H1 (cell line): ENCODE results near the gene WNK2. TPM values are rescaled to one million over a fixed set of nuclear protein-coding genes. Genes with fewer than 3 reads are reported as not detected.

Experiments used
- CTCF ChIA-PET: fragments of 300-600 bp; sonication (Branson Sonifier 250); formaldehyde crosslinking; loops from one replicate; lab custom pipeline; 2021; ENCODE audit not compliant: partially characterized antibody; lab: Charles Lee
- POLR2A ChIA-PET: fragments of 300-600 bp; sonication (Branson Sonifier 250); formaldehyde crosslinking; loops from one replicate; lab custom pipeline; 2021; ENCODE audit warnings: inconsistent platforms; ENCODE audit not compliant: partially characterized antibody; lab: Charles Lee
- DNase-seq, 2 experiments: peaks; one replicate each; pipeline versions ENCODE4 v3.0.0 to v3.0.0-alpha.2; 2010 to 2022; ENCODE audit warnings: low spot score in 2 of 2, low read depth in 1 of 2, mixed read lengths in 1 of 2
- FAIRE-seq: peaks from 2 replicates; lab custom pipeline; 2011; peaks lifted over from hg19 to GRCh38; lab: Jason Lieb, UNC
- H2AFZ ChIP-seq: 2 replicates; pipeline ENCODE4 v1.8.1; 2012; ENCODE audit warnings: low read length, inconsistent platforms
- H2AK5ac ChIP-seq: 2 replicates; pipeline ENCODE4 v1.6.1; 2013; ENCODE audit warnings: low read depth, low read length
- H2BK120ac ChIP-seq: replicated peaks from 2 replicates; pipeline ENCODE3; 2013; ENCODE audit warnings: low read depth, low read length, inconsistent platforms
- H2BK12ac ChIP-seq: 2 replicates; pipeline ENCODE4 v1.6.1; 2013; ENCODE audit warnings: low read depth, low read length
- H2BK15ac ChIP-seq: 2 replicates; pipeline ENCODE4 v1.6.1; 2013; ENCODE audit warnings: low read length
- H2BK20ac ChIP-seq: 2 replicates; pipeline ENCODE4 v1.6.1; 2013; ENCODE audit warnings: low read length
- H2BK5ac ChIP-seq: 2 replicates; pipeline ENCODE4 v1.6.1; 2013; ENCODE audit warnings: low read depth, low read length
- H3K14ac ChIP-seq: 2 replicates; pipeline ENCODE4 v1.6.1; 2013; ENCODE audit warnings: inconsistent platforms; ENCODE audit not compliant: insufficient read length
- H3K18ac ChIP-seq: 2 replicates; pipeline ENCODE4 v1.6.1; 2013; ENCODE audit warnings: low read length; ENCODE audit errors: extremely low read depth
- H3K23ac ChIP-seq: 2 replicates; pipeline ENCODE4 v1.6.1; 2013; ENCODE audit warnings: inconsistent platforms; ENCODE audit not compliant: insufficient read length
- H3K23me2 ChIP-seq: 2 replicates; pipeline ENCODE4 v1.6.1; 2013; ENCODE audit warnings: low read depth, low read length
- H3K27ac ChIP-seq: 2 replicates; pipeline ENCODE4 v1.6.1; 2011; ENCODE audit warnings: low read depth, low read length, inconsistent platforms
- H3K27me3 ChIP-seq, 4 experiments: replicated peaks in 1 of 4; 1 replicate in 1 of 4; 2 replicates in 3 of 4; pipeline versions ENCODE4 v1.6.1 to v1.8.1; 2011 to 2013; ENCODE audit warnings: low read length in 3 of 4, mild to moderate bottlenecking in 3 of 4, inconsistent platforms in 2 of 4, mixed read lengths in 2 of 4, moderate library complexity in 1 of 4; ENCODE audit not compliant: control insufficient read depth in 3 of 4, insufficient read depth in 3 of 4; ENCODE audit errors: extremely low read depth in 1 of 4
- H3K36me3 ChIP-seq, 4 experiments: 2 replicates each; pipeline versions ENCODE4 v1.6.1 to v1.8.1; 2011 to 2013; ENCODE audit warnings: mild to moderate bottlenecking in 4 of 4, low read length in 3 of 4, moderate library complexity in 2 of 4, control low read depth in 1 of 4, inconsistent platforms in 1 of 4; ENCODE audit not compliant: insufficient read depth in 4 of 4, control insufficient read depth in 2 of 4
- H3K4ac ChIP-seq: replicated peaks from 2 replicates; pipeline ENCODE3; 2013; ENCODE audit warnings: low read length, low read depth, mixed read lengths, inconsistent platforms; ENCODE audit not compliant: insufficient read length
- H3K4me1 ChIP-seq, 4 experiments: replicated peaks in 1 of 4; 1 replicate in 1 of 4; 2 replicates in 3 of 4; pipeline versions ENCODE4 v1.6.1 to v1.8.1; 2011 to 2013; ENCODE audit warnings: low read length in 3 of 4, inconsistent platforms in 2 of 4, mixed read lengths in 1 of 4; ENCODE audit not compliant: insufficient read depth in 4 of 4, control insufficient read depth in 3 of 4
- H3K4me2 ChIP-seq, 2 experiments: 2 replicates each; pipeline versions ENCODE4 v1.6.1 to v1.8.1; 2011 to 2013; ENCODE audit warnings: low read depth in 2 of 2, low read length in 2 of 2, control low read depth in 1 of 2, inconsistent platforms in 1 of 2, mild to moderate bottlenecking in 1 of 2; ENCODE audit not compliant: insufficient read depth in 1 of 2
- H3K4me3 ChIP-seq, 4 experiments: fragments of 200-600, 300-600 bp in 1 of 4; sonication (generic), shearing (Covaris generic), sonication (Bioruptor Twin) in 1 of 4; 2 replicates each; pipeline versions ENCODE4 v1.5.1 to v1.8.1; 2011 to 2016; ENCODE audit warnings: low read length in 4 of 4, low read depth in 3 of 4, control low read depth in 2 of 4, inconsistent platforms in 2 of 4, mild to moderate bottlenecking in 2 of 4, mixed read lengths in 1 of 4, moderate library complexity in 1 of 4; ENCODE audit not compliant: insufficient read depth in 2 of 4; ENCODE audit errors: extremely low read depth in 1 of 4
- H3K56ac ChIP-seq: replicated peaks from 2 replicates; pipeline ENCODE3; 2013; ENCODE audit warnings: low read depth, mild to moderate bottlenecking, mixed read lengths, low read length, inconsistent platforms; ENCODE audit not compliant: insufficient read length
- H3K79me1 ChIP-seq: 2 replicates; pipeline ENCODE4 v1.6.1; 2013; ENCODE audit warnings: low read depth, low read length, control low read depth
- H3K79me2 ChIP-seq, 2 experiments: 2 replicates each; pipeline versions ENCODE4 v1.6.1 to v1.8.1; 2012 to 2013; ENCODE audit warnings: low read length in 2 of 2, mild to moderate bottlenecking in 2 of 2, inconsistent platforms in 1 of 2; ENCODE audit not compliant: insufficient read depth in 2 of 2, control insufficient read depth in 1 of 2
- H3K9ac ChIP-seq, 4 experiments: replicated peaks in 1 of 4; 1 replicate in 1 of 4; 2 replicates in 3 of 4; pipeline versions ENCODE4 v1.6.1 to v1.8.1; 2011 to 2013; ENCODE audit warnings: low read depth in 3 of 4, low read length in 3 of 4, control low read depth in 2 of 4, mild to moderate bottlenecking in 2 of 4, moderate library complexity in 2 of 4, inconsistent platforms in 1 of 4; ENCODE audit errors: extremely low read depth in 1 of 4
- H3K9me3 ChIP-seq, 2 experiments: 2 replicates each; pipeline versions ENCODE4 v1.6.1 to v1.8.1; 2012 to 2013; ENCODE audit warnings: mild to moderate bottlenecking in 2 of 2, moderate library complexity in 2 of 2, control low read depth in 1 of 2, inconsistent platforms in 1 of 2, low read depth in 1 of 2, low read length in 1 of 2, mixed read lengths in 1 of 2; ENCODE audit not compliant: insufficient read depth in 2 of 2
- H4K20me1 ChIP-seq, 2 experiments: replicated peaks in 1 of 2; 2 replicates each; pipeline versions ENCODE3 to v1.8.1; 2011 to 2013; ENCODE audit warnings: inconsistent platforms in 2 of 2, low read length in 2 of 2, mild to moderate bottlenecking in 1 of 2; ENCODE audit not compliant: insufficient read depth in 2 of 2, control insufficient read depth in 1 of 2
- H4K5ac ChIP-seq: 2 replicates; pipeline ENCODE4 v1.6.1; 2013; ENCODE audit warnings: low read length, low read depth, mixed read lengths, inconsistent platforms; ENCODE audit not compliant: insufficient read length
- H4K8ac ChIP-seq: 2 replicates; pipeline ENCODE4 v1.8.0; 2013; ENCODE audit warnings: mild to moderate bottlenecking, moderate library complexity, low read length, inconsistent platforms; ENCODE audit not compliant: insufficient read depth; ENCODE audit errors: extremely low read depth
- H4K91ac ChIP-seq: replicated peaks from 2 replicates; pipeline ENCODE3; 2013; ENCODE audit warnings: low read length, mixed read lengths, inconsistent platforms; ENCODE audit not compliant: insufficient read length
- NANOG ChIP-seq: IDR thresholded peaks from 2 replicates; pipeline ENCODE4 v1.6.1; 2011; ENCODE audit warnings: low read length, low read depth, mild to moderate bottlenecking, inconsistent platforms; ENCODE audit not compliant: insufficient read depth, poor library complexity, severe bottlenecking
- RBBP5 ChIP-seq: IDR thresholded peaks from 2 replicates; pipeline ENCODE4 v1.7.1; 2012; ENCODE audit warnings: low read depth, mild to moderate bottlenecking, inconsistent platforms, low read length, moderate library complexity, borderline replicate concordance
- RFX5 ChIP-seq: IDR thresholded peaks from 2 replicates; pipeline ENCODE4 v1.6.1; 2011; ENCODE audit warnings: low read depth, low read length, improper control_type of control experiment, borderline replicate concordance
- SUZ12 ChIP-seq: fragments of 200-600 bp; sonication (generic); IDR thresholded peaks from 2 replicates; pipeline ENCODE4 v1.6.1; 2012; ENCODE audit warnings: mild to moderate bottlenecking, inconsistent platforms, low read length, moderate library complexity, mixed read lengths
- WGBS, 2 experiments: shearing (Covaris generic) in 1 of 2; methylation state at CpG; one replicate each; pipeline versions ENCODE4 v1.1.6 to v1.1.7; 2013 to 2015; ENCODE audit warnings: low lambda C conversion rate in 2 of 2, mixed read lengths in 2 of 2, inconsistent platforms in 1 of 2, low coverage in 1 of 2, missing lambda C conversion rate in 1 of 2; ENCODE audit not compliant: insufficient replicate concordance in 2 of 2, insufficient coverage in 1 of 2, insufficient read length in 1 of 2; ENCODE audit errors: extremely low coverage in 1 of 2, missing lambda C conversion rate in 1 of 2; 5-methylcytosine and 5-hydroxymethylcytosine counted together
- polyA plus RNA-seq, 7 experiments: library from polyadenylated mRNA; depleted of rRNA in 3 of 7; stranded (reverse) in 5 of 7; unstranded in 2 of 7; fragments of >200 nt in 5 of 7; fragments of 200-250 nt in 2 of 7; gene quantifications; 1 replicate in 5 of 7; 2 replicates in 1 of 7; 4 replicates in 1 of 7; pipeline versions ENCODE4 v1.2.1 to v1.2.3, GENCODE V29; 2011 to 2013; ENCODE audit warnings: missing spikeins in 2 of 7, mixed read lengths in 2 of 7
- total RNA-seq: library from RNA; stranded (reverse); fragmentation: NEBNext Ultra II Directional; extraction: Animal tissue kit (Norgen Biotek cat#: 25700); gene quantifications from 2 replicates; pipeline ENCODE4 v1.2.1, GENCODE V29; 2021

WNK2 gene
- total and polyA plus RNA-seq, 2 of the 8 experiments (the other 6 are each of a cell fraction or from before 2014, with no cell fraction given) = 12.0 to 87.2 TPM

- Histone ChIP-seq H2BK15ac (no peak overlapping the region), H3K79me2 (no peaks in the 10 kb centered on the region), H3K23me2 (no peaks in the 10 kb centered on the region), H2BK120ac (no peak overlapping the region), H2BK5ac (peak overlapping the region; percentile 54; the same call in 1 of the 2 replicates), H3K4me3 (no peak overlapping the region), H3K27ac (no peak overlapping the region), H3K4me2 (no peak overlapping the region), H4K5ac (no peak overlapping the region), H3K56ac (no peak overlapping the region), H3K4ac (peak overlapping the region; percentile 44), H4K20me1 (peaks cover 0 to 2% of the 10 kb centered on the region in 2 experiments), H2BK12ac (no peak overlapping the region), H2AFZ (peak overlapping the region; percentile 86), H3K79me1 (no peaks in the 10 kb centered on the region), H3K23ac (no peak overlapping the region), H4K91ac (no peak overlapping the region), H3K4me1 (peaks cover 0 to 8% (median 3%) of the 10 kb centered on the region in 4 experiments; a peak in 2 of 7 replicates), H2BK20ac (no peak overlapping the region), H3K9ac (no peak overlapping the region), H3K14ac (no peak overlapping the region), H3K9me3 (no peaks in the 10 kb centered on the region; a peak in 1 of 4 replicates), H2AK5ac (no peak overlapping the region), H3K36me3 (no peaks in the 10 kb centered on the region), H3K18ac (peak overlapping the region; percentile 9; the same call in 1 of the 2 replicates), H4K8ac (no peak overlapping the region; the same call in 1 of the 2 replicates)
- DNase-seq (no peak), FAIRE-seq (no peak)
- ChIA-PET CTCF (interaction anchor here (0.9 to 7.5 kb wide), 4 partner anchors 9 to 140 kb away, joined by 3 to 74 read pairs (median 8); no protein-coding TSS in a partner anchor), POLR2A (interaction anchor here (0.7 to 1.5 kb wide), 3 partner anchors 9 to 157 kb away, joined by 3 to 7 read pairs (median 3); partner anchors contain the start of gene NINJ1)
- 75% methylated on average over 12 of the region's 15 CpGs; no CpG with 5 or more reads in 1 of the 2 experiments for WGBS, 2 experiments
- no peak for TF ChIP-seq NANOG
- TF ChIP-seq RFX5 = peak; percentile 72
- no peak for TF ChIP-seq SUZ12
- TF ChIP-seq RBBP5 = no peak
- TF ChIP-seq, all 59 proteins: peak for 1
- no peaks in the 10 kb centered on the region for H3K27me3 ChIP-seq
Observed at GRCh38 chr9:93143830-93144530, 40.0 kb upstream of the WNK2 start.
